ENCODE results near the gene RUNX2. TPM values are rescaled to one million over a fixed set of nuclear protein-coding genes. Genes with fewer than 3 reads are reported as not detected.

RUNX2 gene
- total RNA-seq, 1 donor from 2014 or later, result 1.8 TPM

DNA sequence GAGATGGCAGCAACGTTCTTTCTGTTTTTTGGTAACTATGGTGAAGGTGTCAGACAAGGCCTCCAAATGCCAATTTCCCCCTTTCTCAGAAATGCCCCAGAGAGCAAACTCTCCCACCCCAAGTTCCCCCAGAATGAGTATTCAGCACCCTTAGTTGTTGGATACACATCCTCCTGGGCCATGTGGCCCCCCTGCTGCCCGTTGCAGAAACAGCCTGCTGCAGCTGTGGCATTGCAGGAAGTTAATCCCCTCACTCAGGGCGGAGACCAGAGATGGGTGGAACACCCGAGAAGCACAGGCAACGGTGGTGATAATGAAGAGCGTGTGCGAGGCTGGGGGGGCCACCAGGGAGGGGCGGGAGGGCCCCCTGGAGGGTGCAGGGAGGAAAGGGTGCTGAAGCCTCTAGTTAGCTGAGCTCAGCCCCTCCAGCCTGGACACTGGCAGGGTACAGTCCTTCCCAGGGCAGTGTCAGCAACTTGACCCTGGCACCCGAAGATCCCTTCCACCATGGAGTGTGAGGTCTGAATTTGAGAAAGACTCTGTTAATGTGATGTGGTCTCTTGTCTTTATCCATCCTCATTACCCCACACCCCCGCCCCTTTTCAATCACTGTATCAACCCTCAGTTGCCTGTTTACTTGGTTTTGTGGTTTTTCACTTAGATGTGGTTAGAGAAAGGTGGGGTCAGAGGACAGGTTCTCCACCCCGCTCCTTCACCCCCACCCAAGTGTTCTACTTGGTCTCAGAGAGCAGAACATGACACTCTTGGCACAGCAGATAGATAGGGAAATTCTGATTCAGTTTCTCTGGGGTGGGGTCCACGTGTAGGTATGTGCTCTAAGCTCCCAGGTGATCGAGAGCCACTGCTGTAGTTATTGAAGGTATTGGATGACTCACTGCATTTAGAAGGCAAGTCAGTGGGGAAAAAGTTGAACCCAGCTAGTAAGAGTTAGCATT lies 258.4 kb downstream of the RUNX2 start:
- Mint-ChIP-seq H3K4me3 (peak overlapping the region; percentile 42), H3K27me3 (no peaks in the 10 kb centered on the region), H3K4me1 (peaks cover 25% of the 10 kb centered on the region)

DNA sequence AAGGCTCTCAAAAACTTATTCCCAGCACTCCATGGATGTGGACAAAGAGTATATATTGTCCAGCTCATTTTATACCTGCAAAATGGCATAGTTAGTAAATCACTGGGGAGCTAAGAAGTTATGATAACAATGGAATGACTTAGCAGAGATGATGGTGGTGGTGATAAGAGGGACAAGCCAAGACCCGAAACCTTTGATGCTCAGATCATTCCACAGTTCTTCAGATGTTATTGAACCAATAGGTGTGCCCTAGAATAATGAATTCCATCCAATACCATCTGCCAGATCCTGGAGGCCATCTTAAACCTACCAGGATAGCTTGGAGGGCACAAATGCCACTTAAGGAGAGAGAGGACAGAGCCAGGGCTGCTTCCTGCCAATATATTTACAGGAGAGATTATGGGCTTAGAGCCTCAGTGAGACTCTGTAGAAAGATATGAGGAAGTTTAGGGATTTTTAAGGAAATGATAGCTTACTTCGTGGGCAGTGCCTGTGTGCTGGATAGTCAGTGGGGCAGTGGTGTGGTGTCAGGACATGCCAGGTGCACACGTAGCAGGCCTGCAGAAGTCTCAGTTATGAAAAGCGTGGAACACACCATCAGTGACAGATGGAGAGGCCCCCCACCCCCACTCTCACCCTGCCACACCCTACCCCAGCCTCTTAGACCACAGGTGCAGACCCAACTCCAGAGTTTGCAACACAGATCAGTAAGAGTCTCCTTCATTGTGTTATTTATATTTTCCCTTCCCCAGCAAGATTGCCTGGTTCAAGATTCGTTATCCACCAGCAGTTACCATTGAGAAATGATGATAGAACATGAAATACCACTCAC lies 259.3 kb downstream of the RUNX2 start:
- peak overlapping the region; percentile 24 for H3K4me3 Mint-ChIP-seq
- ChIA-PET POLR2A (no interaction called here), CTCF (no interaction called here)
- no peaks in the 10 kb centered on the region for H3K36me3 Mint-ChIP-seq (ENCODE audit: low read depth)
- intact Hi-C loops (cut with micrococcal nuclease), result no loop called here
- no peaks in the 10 kb centered on the region for H3K27me3 Mint-ChIP-seq
- peaks cover 7% of the 10 kb centered on the region for H3K9me3 Mint-ChIP-seq
- H3K4me1 Mint-ChIP-seq, result peaks cover 25% of the 10 kb centered on the region
- ATAC-seq (ENCODE audit: low read depth) (no peak), DNase-seq (no peak)
- TF ChIP-seq, protein P1, sequence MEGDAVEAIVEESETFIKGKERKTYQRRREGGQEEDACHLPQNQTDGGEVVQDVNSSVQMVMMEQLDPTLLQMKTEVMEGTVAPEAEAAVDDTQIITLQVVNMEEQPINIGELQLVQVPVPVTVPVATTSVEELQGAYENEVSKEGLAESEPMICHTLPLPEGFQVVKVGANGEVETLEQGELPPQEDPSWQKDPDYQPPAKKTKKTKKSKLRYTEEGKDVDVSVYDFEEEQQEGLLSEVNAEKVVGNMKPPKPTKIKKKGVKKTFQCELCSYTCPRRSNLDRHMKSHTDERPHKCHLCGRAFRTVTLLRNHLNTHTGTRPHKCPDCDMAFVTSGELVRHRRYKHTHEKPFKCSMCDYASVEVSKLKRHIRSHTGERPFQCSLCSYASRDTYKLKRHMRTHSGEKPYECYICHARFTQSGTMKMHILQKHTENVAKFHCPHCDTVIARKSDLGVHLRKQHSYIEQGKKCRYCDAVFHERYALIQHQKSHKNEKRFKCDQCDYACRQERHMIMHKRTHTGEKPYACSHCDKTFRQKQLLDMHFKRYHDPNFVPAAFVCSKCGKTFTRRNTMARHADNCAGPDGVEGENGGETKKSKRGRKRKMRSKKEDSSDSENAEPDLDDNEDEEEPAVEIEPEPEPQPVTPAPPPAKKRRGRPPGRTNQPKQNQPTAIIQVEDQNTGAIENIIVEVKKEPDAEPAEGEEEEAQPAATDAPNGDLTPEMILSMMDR (IDR thresholded peaks at IDR 0.05), result no peak
- no peak overlapping the region for H3K27ac Mint-ChIP-seq

More for the DNA sequence above, 258.4 kb downstream of the RUNX2 start:
- ATAC-seq (ENCODE audit: low read depth) (no peak), DNase-seq (no peak)
- intact Hi-C loops (cut with micrococcal nuclease), result no loop called here
- ChIA-PET POLR2A (no interaction called here), CTCF (no interaction called here)
- no peaks in the 10 kb centered on the region for H3K36me3 Mint-ChIP-seq (ENCODE audit: low read depth)
- no peak overlapping the region for H3K27ac Mint-ChIP-seq
- TF ChIP-seq, protein P1 (IDR thresholded peaks at IDR 0.05), result no peak
- H3K9me3 Mint-ChIP-seq, result peaks cover 14% of the 10 kb centered on the region

DNA sequence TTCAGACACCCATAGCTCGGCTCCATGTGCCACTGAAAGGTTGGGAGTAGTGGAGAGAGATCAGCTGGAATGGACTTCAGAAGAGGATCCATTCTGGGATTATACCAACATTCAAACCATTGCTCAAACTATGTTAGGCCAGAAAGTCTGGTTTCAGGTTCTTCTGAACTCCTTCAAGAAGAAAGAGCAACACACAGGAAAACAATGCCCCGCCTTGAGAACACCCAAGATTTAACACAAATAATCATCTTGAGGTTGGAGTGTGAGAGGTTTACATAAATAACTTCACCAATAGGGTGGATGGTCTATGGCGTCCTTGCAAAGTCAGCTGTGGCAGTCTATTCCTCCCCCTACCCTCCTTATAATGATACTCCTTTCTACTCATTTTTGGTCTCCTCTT lies 261.2 kb downstream of the RUNX2 start:
- no peak overlapping the region for H3K4me3 Mint-ChIP-seq
- intact Hi-C loops (cut with micrococcal nuclease), result no loop called here
- CTCF ChIA-PET, result no interaction called here
- DNase-seq (no peak), ATAC-seq (ENCODE audit: low read depth) (no peak)
- no peak overlapping the region for H3K27ac Mint-ChIP-seq
- TF ChIP-seq, protein P1 (IDR thresholded peaks at IDR 0.05), result no peak
- no peaks in the 10 kb centered on the region for H3K36me3 Mint-ChIP-seq (ENCODE audit: low read depth)
- no peaks in the 10 kb centered on the region for H3K27me3 Mint-ChIP-seq
- no peaks in the 10 kb centered on the region for H3K9me3 Mint-ChIP-seq
- H3K4me1 Mint-ChIP-seq, result peaks cover 25% of the 10 kb centered on the region
- POLR2A ChIA-PET, result no interaction called here

- intact Hi-C loops (cut with micrococcal nuclease), result loop anchor here (10.0 kb wide), 1 partner anchor 125 kb away; no protein-coding TSS in a partner anchor
- Mint-ChIP-seq H3K27ac (no peak overlapping the region), H3K36me3 (ENCODE audit: low read depth) (no peaks in the 10 kb centered on the region), H3K4me1 (peaks cover 25% of the 10 kb centered on the region), H3K27me3 (no peaks in the 10 kb centered on the region), H3K4me3 (no peak overlapping the region), H3K9me3 (no peaks in the 10 kb centered on the region)
- ATAC-seq (ENCODE audit: low read depth), result no peak
- TF ChIP-seq, protein P1 (IDR thresholded peaks at IDR 0.05), result no peak
- ChIA-PET CTCF (no interaction called here), POLR2A (no interaction called here)
- DNase-seq, result no peak
Measured at GRCh38 chr6:45590226-45590625, 262.1 kb downstream of the RUNX2 start.

GRCh38 chr6:45590696-45591184 lies 262.6 kb downstream of the RUNX2 start:
- TF ChIP-seq, protein P1 (IDR thresholded peaks at IDR 0.05), result no peak
- Mint-ChIP-seq H3K4me3 (no peak overlapping the region), H3K4me1 (peaks cover 24% of the 10 kb centered on the region), H3K27ac (no peak overlapping the region), H3K9me3 (no peaks in the 10 kb centered on the region), H3K36me3 (ENCODE audit: low read depth) (no peaks in the 10 kb centered on the region), H3K27me3 (no peaks in the 10 kb centered on the region)
- DNase-seq (no peak), ATAC-seq (ENCODE audit: low read depth) (no peak)
- CTCF ChIA-PET, result no interaction called here
- POLR2A ChIA-PET, result no interaction called here
- intact Hi-C loops (cut with micrococcal nuclease), result loop anchor here (10.0 kb wide), 1 partner anchor 124 kb away; no protein-coding TSS in a partner anchor
